HG03139 (cell line): ENCODE results near the gene DRD4.
"Not testable (repeated sequence)": the region's sequence is repeated elsewhere in the genome, so short reads cannot be mapped to it uniquely, and the experiment has no call there.

Experiments used
- ATAC-seq: cut with Tn5 transposase; IDR thresholded peaks from one replicate; pipeline ENCODE4 v1.9.1; 2021; ENCODE audit not compliant: unreplicated experiment

The DRD4 gene

DNA sequence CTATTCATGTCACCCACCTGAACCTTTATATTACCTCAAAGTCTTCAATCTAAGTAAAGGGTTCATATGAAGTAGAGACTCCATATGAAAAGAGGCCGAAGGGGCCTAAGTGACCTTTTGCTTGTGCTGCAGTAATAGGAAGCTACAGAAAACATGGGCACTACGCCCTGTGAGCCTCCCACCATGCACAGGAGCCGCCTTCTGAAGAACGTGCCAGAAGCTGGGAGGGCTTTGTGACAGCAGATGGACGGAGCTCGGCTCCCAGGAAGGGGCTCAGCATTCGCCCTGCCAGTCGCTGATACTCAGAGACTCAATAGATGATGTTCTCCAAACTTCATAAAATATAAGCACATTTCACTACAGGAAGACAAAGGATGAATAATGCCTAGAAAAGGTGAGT lies 36.8 kb downstream of the DRD4 start:
- ATAC-seq: no peak

DNA sequence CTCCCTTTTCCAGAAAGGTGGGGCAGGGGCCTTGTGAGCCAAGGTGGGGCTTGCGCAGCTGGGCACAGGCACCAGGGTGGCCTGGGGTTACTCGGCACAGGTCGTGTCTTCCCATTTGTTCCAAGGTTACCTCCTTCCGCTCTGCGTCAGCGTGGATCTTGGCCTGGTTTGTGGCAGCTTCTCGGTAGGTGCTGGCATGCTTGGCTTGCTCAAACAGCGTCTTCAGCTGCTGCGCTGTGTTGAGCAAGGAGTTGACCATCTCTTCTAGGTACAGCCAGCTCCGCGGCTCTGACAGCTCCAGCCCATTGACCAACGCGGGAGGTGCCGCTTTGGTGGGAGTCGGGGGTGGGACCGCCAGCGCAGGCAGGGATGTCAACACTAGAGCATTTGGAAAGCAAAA lies 37.3 kb downstream of the DRD4 start:
- ATAC-seq: no peak

DNA sequence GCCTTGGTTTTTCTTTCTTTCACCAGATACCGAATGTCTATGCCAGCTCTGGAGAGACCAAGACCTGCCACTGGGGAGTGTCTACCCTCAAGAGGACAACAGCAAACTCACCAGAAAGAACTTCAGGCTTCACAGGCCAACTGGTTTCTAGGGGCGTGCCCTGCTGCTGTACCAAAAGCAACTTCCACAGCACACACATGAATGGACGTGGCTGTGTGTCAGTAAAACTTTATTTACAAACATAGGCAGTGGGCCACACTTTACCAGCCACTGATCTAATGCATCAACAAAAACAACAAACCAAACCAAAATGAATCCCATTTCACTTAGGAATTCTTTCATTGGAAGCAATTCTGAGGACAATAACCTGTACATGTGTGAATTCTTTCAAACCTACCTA lies 41.2 kb downstream of the DRD4 start:
- no peak for ATAC-seq

- no peak for ATAC-seq
These were observed 42.5 kb downstream of the DRD4 start for GRCh38 chr11:679271-680207.

DNA sequence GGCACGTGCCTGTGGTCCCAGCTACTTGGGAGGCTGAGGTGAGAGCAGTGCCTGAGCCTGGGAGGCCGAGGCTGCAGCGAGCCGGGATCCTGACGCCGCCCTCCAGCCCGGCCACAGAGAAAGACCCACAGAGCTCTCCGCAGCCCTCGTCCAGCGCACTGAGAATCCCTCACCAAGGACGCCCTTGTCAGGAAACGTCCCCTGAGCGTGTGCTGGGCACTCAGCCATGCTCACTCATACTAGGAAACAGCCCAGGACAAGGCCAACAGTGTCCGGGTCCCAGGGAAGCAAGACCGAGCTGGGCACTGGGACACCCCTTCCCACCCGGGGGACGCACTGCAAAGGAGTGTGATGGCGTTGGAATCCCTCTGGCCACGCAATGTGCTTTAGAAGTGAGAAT lies 43.4 kb downstream of the DRD4 start:
- ATAC-seq: no peak

GRCh38 chr11:680970-681369 lies 43.9 kb downstream of the DRD4 start:
- ATAC-seq: no peak

DNA sequence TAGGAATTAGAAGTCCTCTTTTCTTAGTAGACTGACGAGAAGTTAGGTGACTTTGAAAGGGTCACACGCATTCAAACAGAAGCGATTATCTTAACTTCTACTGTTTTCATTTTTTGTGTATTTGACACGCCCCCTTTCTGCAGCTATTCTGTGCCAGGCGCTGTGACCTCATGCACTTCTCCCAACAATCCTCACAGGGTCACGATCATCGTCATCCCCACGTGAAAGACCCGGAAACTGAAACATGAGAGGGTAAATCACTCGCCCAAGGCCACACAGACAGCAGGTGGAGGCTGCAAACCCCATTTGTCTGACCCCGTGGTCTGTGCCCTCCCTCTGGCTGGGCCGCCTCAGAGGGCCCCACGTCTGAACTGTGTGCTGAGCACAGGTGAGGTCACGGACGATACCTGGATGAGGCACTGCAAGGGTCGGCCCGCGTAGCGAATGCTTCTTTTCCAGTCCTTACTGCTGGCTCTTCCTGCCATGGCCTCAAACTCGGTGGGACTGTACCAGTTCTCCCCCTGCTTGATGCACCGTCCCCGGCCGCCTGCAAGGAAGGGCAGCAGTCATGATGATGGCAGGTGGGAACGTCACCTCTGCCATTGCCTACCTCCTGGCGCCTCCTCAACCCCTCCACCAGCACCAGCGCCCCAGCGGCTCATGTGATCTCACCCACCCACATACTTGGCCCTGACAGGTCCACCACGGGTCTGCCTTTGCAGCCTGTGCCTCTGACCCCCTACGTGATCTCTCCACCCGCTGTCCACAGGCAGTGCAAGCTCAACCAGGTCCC lies 49.6 kb downstream of the DRD4 start:
- no peak for ATAC-seq

- ATAC-seq: no peak
These were observed 50.7 kb downstream of the DRD4 start for GRCh38 chr11:687751-688150.

DNA sequence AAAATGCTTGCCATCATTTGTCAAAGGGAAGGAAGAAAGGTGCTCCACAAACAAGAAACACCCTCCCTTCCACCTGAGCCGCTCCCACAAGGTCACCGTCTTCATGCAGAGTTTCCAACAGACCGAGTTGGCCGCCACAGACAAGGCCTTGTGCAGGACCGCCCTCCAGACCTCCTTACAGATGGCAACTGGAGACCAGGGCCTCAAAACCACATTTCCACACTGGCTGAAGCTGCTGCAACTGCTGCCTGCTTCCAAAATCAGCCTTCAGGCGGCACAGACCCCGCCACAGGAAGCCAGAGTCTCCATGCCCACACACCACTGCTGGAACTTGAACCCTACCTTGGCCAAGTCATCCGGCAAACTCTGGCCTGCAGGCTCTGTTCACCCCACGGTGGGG lies 51.6 kb downstream of the DRD4 start:
- ATAC-seq: no peak

DNA sequence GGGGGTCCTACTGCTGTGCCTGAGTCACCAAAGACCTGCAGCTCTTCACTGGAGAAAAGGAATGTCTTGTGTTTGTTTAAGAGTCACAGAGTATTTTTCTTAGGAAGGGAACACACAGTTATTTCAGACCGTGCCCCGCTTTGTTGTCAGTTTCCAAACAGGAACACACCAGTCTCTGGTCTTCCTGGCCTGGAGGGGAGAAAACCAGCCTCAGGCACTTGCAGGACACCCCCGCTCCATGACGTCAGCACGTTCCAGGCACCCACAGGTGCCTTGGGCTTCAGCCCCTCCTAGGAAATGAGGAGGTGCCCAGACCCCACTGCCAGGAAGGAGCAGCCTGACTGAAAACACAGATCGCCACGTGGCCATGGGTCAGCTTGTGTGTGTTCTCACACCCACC lies 52.6 kb downstream of the DRD4 start:
- ATAC-seq: no peak

GRCh38 chr11:690244-690643 lies 53.2 kb downstream of the DRD4 start:
- ATAC-seq: not testable (repeated sequence)
